Dermis microvascular lymphatic vessel endothelial cell (primary cell): Measurements from ENCODE around the gene COQ9. TPM values are rescaled to one million over a fixed set of nuclear protein-coding genes. Genes with fewer than 3 reads are reported as not detected.
"Not testable (repeated sequence)": the region's sequence is repeated elsewhere in the genome, so short reads cannot be mapped to it uniquely, and the experiment has no call there.

Source experiments
- DNase-seq, 2 donors: peaks; one replicate each; pipeline versions ENCODE4 v3.0.0 to v3.0.0-alpha.2; 2010; ENCODE audit warnings: low read depth in 2 of 2
- total RNA-seq: library from RNA; depleted of rRNA; stranded (reverse); fragments of >200 nt; gene quantifications from 2 replicates; pipeline ENCODE4 v1.2.1, GENCODE V29; 2014

Gene COQ9
- total RNA-seq, 1 donor from 2014 or later, result 42.4 TPM

DNA sequence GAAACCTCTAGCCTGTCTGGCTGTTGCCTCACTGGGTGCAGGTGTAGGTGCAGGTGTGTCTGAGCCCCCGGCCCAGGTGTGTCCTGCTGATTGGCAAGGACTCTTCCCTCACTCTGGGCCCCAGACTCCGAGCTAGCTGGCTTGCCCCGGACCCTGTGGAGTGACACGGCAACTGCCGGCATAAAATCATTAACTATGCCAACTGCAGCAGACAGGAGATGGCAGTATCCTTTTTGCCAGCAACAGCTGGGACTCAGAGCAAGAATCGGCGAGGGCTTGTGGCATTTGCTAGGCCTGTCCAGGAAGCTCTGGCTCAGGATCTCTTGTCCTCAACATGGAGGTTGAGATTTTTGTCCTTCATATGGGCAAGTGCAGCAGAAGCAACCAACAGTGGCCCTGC is 20.9 kb upstream of the COQ9 start:
- no peak for DNase-seq

DNA sequence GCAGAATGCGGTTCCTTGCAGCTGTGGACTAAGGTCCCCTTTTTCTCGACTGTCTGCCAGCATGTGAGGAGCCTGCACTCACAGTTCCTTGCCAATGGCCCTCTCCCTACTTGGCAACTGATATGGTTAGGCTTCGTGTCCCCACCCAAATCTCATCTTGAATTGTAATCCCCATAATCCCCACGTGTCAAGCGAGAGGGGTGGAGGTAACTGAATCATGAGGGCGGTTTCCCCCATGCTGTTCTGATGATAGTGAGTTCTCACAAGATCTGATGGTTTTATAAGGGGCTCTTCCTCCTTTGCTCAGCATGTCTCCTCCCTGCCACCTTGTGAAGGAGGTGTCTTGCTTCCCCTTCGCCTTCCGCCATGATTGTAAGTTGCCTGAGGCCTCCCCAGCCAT is 20.0 kb upstream of the COQ9 start:
- no peak for DNase-seq

DNA sequence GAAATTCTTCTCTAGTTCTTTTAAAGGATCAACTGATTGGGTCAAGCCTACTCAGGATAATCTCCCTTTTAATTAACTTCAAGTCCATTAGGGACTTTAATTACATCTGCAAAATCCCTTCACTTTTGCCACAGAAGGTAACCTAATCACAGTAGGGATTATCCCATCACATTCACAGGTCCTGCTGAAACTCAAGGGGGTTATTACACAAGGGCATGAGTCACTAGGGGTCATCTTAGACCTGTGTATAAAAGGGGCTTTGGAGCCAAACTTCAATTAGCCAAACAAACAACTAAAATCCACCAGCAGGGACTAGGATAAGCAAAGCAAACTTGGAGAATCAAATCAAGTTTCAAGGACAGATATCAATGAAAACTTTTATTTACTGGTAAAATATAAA is 19.5 kb upstream of the COQ9 start:
- DNase-seq, result no peak

DNA sequence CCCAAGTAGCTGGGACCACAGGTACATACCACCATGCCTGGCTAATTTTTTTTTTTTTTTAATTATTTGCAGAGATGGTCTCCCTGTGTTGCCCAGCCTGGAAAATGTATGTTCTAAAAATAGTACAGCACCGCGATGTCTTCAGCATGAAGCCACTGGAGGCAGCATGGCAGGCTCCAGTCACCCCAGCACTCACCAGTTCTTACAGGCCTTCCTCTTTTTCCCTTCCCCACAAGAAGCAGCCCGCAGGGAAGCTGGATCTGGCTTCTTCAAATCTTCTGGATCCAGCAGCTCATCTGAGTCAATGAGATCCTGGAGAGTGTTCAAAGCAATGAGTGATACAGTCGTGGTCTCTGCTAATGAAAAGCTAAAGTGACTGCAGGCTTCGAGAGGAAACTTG is 16.3 kb upstream of the COQ9 start:
- DNase-seq, result no peak

DNA sequence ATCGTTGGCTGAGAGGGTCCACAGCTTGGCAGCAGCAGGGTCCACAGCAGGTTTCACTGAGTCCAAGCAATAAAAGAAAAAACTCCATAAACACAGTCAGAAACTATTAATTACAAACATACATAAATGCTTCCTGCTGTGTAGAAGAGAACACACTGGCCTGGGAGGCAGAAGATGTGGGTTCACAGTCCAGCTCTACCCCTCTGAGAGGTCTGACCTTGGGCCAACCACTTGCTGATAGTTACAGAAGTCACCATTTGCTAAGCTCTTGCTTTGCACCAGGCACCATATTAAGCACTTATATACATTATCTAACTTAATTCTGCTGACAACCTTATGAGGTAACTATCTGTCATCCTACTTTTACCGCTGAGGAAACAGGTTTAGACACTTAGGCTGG is 14.8 kb upstream of the COQ9 start:
- no peak for DNase-seq

DNA sequence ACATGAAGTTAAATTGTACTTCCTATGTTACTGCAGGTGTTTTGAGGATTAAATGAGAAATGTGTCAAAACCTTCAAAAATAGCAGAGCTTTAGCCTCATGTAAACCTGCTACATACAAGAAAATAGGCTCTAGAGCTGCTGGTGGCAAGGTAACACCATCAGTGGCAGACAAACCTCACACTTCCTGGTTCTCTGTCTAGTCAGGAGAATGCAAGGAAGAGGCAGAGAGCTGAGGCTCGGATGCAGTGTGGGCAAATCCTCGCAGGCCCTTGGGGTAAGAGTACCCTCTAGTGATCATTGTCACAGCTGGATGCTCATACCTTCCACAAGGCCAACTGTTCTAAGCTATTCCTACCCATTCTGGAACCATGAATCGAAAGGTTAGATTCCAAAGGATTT is 14.3 kb upstream of the COQ9 start:
- no peak for DNase-seq

DNA sequence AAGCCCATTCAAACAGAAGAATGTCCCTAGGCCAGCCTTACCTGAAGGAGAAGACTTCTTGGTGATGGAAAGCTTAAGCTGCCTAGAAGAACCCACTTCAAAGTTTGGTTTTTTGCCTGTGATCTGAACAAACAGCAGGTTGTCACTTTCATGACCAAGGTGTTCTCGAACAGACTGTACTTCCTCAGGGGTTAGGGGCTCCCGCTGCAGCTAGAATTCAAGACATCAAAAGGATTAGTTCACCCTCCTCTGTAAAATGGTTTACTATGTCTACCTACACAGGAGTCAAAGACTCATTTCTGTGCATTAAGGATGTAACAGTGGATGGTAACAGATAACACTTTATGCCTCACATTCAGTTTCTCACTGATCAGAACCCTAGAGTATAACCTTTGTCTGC is 13.3 kb upstream of the COQ9 start:
- DNase-seq, result no peak

DNA sequence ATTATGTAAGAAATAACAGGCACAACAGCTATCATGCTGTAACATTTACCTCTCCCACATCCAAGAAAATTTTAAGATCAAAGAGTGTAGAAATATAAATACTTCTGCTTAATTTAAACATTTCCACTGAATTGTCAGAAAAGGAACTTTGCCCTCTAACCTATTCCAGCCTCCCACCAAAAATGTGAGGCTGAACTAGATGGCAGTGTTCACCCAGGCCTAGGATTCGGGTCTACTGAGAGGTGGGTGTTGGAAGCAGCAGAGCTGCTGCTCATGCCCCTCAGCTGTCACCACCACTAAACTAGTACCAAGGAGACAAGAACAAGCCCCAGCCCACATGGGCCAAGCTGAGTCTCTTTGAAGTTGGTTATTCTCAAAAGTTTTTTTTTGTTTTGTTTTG is 11.4 kb upstream of the COQ9 start:
- DNase-seq, result no peak

DNA sequence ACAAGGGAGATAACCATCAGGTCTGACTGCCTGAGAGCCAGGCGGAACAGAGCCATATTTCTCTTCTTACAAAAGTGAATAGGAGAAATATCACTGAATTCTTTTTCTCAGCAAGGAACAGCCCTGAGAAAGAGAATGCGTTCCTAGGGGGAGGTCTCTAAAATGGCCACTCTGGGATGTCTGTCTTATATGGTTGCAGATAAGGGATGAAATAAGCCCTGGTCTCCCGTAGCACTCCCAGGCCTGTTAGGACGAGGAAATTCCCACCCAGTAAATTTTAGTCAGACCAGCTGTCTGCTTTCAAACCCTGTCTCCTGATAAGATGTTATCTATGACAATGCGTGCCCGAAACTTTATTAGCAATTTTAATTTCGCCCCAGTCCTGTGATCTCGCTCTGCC is 7.3 kb upstream of the COQ9 start:
- DNase-seq, result not testable (repeated sequence)

DNA sequence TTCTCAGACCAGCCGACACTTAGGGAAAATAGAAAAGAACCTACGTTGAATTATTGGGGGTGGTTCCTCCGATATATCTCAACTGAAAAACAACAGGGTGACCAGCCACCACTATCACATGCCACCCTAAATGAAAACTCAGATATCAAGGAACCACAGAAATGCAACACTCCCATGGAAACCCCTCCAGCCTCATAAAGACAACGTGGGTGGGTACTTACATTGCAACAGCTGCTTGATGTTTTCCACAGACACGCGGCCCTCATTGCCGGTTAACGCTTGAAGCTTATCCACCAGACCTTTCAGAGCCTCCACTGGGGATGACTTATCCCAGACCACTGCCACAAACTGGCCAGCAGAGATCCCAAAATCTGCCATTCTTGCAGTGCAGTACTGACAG is 6.7 kb upstream of the COQ9 start:
- not testable (repeated sequence) for DNase-seq

DNA sequence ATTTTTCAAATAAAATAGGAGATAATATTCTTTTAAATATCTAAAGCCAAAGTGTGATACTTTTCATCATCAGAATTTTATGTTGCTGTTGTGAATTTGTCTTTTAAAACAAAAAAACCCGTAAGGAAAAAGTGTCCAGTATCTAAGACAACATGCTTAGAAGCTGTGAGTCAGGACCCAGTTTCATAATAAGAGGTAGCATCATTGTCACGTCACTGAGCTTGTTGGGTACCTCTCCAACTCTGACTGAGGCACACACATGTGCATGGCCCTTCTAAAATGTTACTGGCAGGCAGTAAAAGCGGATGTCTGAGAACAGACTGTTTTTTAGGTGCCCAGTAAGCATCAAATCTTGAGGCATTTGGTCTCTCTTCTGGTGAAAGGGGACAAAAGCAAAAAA is 2.6 kb upstream of the COQ9 start:
- no peak for DNase-seq

DNA sequence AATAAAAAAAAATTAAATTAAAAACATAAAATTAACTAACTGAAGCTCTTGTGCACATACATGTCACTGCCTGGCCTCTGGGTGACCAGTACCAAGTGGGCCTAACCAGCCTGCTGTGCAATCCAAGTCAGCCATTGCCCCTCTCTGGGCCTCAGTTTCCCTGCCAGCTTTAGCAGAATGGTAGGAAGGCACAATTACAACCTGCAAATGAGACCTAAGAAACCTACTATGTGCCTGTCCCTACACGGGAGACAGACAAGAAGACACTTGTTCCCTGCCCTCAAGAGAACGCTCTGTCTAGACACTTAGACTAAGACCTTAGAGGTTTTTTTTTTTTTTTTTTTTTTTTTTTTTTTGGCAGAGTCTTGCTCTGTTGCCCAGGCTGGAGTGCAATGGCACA is 1.8 kb upstream of the COQ9 start:
- DNase-seq, result no peak

DNA sequence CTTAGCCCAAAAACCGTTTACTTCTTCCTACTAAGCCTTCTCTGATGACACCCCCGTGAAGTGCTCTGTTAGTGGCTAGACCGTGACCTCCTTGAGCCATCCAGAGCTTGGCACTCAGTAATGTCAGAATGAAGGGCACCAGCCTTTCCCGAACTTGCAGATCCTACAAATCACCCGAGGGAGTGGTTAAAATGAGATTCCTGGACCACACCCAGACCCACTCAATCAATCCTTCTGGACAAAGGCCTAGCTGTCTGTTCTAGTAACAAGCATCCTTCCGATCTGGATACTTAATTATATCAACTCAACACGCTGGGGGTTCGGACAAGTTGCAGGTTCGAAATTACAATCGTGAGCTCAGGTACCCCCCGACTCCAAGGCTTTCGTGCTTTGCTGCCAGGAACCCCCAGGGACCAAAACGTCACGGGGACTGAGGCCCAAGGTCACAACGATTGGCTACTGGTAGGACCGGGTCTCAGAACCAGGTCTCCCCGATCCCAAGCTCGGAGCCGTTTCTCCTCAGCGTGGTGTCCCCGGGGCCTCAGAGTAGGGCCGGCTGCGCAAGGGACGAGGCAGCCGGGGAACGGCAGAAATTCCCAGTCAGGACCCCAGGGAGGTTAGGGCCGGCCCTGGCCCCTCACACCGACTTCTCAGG is 621 bp upstream of the COQ9 start:
- DNase-seq, result peak in 1 of 2 donors; percentile 42

DNA sequence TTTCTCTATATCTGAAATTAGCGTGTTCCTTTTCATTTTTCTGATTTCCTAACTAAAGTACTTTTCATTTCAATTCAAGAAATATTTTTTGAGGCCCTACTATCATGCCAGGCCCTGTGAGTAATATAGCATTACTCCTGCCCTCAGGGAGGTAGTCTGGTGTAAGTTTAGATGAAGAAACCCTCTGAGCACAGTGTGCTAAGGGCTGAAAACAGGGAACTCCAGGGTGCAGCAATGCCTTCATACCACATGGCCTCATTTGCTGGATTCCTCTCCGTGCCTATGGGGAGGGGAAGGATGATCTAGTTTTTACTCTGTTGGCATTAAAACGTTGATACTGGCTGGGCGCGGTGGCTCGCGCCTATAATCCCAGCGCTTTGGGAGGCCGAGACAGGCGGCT is 4.7 kb downstream of the COQ9 start:
- no peak for DNase-seq

DNA sequence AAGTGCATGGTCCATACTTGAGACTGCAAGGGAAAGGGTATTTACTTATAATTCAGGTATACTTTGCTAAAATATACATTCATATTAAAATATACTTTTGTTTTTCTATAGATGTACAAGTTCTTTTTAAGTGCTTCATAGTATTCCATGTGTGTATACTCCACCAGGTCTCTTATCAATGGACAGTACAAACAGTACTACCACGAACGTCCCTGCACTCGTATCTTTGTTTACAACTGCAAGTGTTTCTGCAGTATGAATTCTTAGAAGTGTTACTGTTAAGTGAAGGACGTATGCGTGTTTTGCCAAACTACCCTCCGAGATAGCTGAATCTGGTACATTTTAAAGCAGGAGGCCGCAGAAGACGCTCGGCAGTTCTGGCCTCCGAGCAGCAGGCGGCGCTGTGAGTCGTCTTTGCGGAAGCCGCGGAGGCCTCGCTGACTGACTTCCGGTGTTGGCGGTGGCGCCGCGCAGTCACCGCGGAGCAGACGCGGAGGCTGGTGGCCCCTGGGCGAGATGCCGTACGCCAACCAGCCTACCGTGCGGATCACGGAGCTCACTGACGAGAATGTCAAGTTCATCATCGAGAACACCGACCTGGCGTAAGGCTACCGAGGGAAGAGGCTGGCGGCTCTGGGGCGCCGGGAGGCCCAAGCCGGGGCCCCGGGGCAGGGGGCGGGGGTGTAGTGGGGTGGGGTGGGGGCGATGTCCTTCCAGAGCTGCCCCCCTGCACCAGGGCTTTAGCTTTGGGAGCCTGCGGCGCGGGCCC is 15.1 kb downstream of the COQ9 start, which contains the start of gene POLR2C:
Gene POLR2C (plus strand): TSS at position 471 of the 769 bp plus-strand sequence. CDS start 46 bp downstream, at position 517.
- DNase-seq, result peak; percentile 77 to 89

DNA sequence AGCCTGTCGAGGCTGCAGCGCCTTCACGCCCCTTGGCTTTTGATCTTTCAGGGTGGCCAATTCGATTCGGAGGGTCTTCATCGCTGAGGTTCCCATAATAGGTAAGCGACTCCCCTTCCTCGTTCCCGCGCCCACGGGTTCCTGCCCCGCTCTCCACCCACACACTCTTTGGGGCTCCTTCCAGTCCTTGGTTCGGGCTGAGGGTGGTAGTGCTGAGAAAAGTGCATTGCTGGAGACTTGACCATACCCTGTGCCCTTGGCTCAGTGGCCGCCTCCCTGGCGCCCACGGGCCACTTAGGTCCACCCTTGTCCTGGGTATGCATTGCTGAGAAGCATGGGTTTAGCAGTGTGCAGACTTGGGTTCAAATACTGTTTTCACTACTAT is 15.7 kb downstream of the COQ9 start:
- DNase-seq, result peak in 1 of 2 donors; percentile 19

DNA sequence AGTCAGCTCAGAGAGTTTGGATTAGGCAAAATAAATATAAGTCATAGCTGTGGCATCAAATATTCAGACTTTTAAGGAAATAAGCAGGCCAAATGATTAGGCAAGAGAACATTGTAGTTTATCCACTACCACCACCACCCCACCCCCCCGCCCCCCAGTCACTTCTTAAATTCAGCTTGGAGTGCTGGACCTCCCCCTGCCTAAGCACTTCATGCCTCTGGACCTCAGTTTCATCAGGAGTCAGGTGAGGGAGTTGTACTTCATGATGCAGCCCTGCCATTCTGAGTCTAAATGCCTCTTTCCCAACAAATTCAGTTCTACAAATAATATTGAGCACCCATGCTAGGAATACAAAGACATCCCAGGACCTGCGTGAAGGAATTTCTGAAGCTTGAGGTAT is 17.2 kb downstream of the COQ9 start:
- DNase-seq, result no peak

DNA sequence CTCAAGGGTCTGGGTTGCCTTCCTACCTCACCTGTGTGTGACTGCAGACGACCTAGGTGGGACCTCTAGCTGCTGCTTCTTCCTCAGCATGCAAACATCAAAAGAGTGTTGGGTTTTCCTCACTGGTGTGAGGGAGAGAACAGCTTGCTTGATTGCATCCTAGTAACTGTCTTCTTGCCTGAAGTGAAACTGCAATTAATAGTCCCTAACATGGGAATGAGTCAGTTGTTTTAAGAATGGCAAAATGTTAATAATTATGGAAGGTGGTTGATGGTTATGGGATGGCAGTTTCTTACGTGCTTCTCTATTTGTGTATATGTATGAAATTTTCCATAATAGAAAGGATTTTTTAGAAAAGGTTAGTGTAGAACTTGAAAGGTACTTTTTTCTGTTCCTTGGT is 21.1 kb downstream of the COQ9 start:
- DNase-seq, result no peak

DNA sequence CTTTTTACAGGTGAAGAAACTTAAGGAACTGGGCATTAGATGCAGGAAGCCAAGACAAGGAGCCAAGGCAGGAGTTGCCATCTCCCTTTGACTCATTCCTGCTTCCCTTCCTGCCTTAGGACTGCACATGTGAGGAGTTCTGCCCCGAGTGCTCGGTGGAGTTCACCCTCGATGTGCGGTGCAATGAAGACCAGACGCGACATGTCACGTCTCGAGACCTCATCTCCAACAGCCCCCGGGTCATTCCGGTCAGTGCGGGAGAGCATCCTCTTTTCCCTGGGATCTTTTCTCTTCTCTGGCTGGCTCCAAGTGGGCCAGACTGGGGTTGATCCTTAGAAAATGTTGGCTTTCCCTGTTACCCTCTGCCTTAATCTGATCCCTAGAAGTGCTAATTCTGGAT is 21.8 kb downstream of the COQ9 start:
- no peak for DNase-seq

DNA sequence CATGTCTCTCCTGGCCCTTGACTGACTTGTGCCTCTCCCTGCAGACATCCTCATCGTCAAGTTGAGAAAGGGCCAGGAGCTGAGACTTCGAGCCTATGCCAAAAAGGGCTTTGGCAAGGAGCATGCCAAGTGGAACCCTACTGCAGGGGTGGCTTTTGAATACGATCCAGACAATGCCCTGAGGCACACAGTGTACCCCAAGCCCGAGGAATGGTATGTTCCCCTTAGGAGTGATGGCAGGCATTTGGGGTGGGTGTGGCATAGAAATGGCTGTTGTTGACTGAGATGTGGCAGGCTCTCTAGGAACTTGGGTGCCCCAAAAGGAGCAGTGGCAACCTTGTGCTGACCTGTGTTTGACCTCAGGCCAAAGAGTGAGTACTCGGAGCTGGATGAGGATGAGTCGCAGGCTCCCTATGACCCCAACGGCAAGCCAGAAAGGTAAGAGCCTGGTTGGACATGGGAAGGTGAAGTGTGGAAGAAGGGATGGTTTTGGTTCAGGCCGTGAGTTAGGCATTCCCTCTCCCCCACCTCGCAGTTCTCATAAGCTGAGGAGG is 22.7 kb downstream of the COQ9 start:
- no peak for DNase-seq

DNA sequence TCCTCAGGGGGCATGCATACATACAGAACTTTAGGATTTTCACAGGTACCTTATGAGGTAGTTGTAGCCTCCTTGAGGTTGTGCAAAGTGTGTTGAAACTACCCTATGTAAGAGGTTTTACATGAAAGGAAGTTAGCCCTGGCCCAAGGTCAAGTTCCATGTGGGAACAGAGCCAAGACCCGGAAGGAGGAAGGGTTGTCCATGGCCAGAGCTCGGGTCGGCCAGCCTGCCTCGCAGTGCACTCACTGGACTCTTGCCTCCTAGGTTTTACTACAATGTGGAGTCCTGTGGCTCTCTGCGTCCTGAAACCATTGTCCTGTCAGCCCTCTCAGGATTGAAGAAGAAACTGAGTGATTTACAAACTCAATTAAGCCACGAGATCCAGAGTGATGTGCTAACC is 23.4 kb downstream of the COQ9 start:
- peak in 1 of 2 donors; percentile 28 for DNase-seq

DNA sequence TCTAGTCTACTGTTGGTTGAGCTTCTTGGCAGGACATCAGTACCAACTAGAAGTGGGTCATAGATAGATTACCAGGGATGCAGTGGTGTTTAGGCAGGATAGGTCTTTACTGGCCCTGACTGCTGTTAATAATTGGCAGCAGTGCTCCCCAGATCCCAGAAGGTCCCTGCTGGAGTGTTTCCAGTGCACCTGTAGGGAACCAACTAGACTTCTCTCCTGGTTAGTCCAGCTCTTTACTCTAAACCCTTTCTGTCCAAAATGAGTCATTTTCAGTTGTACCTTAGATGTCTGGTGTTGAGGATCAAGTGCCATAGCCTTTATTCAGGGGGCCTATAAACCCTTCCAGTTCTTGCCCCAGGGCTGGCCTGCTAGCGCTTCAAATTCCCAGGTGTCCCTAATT is 23.9 kb downstream of the COQ9 start:
- no peak for DNase-seq
